Stomach (tissue), 4 donors: ENCODE results near the gene WDR82.

Experiments
- CTCF ChIP-seq, 7 experiments: fragments of 450-650 bp in 4 of 7; fragments of 200-600 bp in 3 of 7; sonication (generic) in 3 of 7; IDR thresholded peaks; one replicate each; pipeline ENCODE4 v1.5.1; 2016 to 2019; ENCODE audit warnings: antibody characterized with exemption in 7 of 7, control low read depth in 2 of 7, mild to moderate bottlenecking in 1 of 7
- POLR2A ChIP-seq, 4 donors: fragments of 450-650 bp; IDR thresholded peaks; one replicate each; pipeline ENCODE4 v1.6.1; 2016; ENCODE audit warnings: antibody characterized with exemption in 4 of 4, control low read depth in 2 of 4, mild to moderate bottlenecking in 1 of 4, moderate library complexity in 1 of 4
- POLR2AphosphoS5 ChIP-seq, 3 donors: sonication (generic); formaldehyde crosslinking; IDR thresholded peaks; one replicate each; pipeline ENCODE4 v1.6.1; 2016; ENCODE audit warnings: antibody characterized with exemption in 3 of 3

- TF ChIP-seq CTCF (IDR thresholded peaks at IDR 0.05) (no peak), POLR2A (IDR thresholded peaks at IDR 0.05) (no peak), POLR2AphosphoS5 (IDR thresholded peaks at IDR 0.05) (no peak)
Measured at GRCh38 chr3:52233968-52234367, 44.5 kb downstream of the WDR82 start.
